NCI-H1930 (cell line): ENCODE measurements around the gene CBX8.

Source experiments
- DNase-seq, 2 experiments: peaks; one replicate each; lab custom pipeline; 2025; lab: John Stamatoyannopoulos, UW

CBX8 gene

GRCh38 chr17:79804856-79805696 lies 8.2 kb upstream of the CBX8 start:
- no peak for DNase-seq

GRCh38 chr17:79803997-79804855 lies 7.3 kb upstream of the CBX8 start:
- peak in 1 of 2 experiments; percentile 47 for DNase-seq

GRCh38 chr17:79803421-79803996 lies 6.6 kb upstream of the CBX8 start:
- DNase-seq = no peak

- peak; percentile 24 to 36 for DNase-seq
Observed at GRCh38 chr17:79802736-79803420, 6.0 kb upstream of the CBX8 start.

GRCh38 chr17:79802039-79802735 lies 5.3 kb upstream of the CBX8 start:
- DNase-seq = no peak

- no peak for DNase-seq
Observed at GRCh38 chr17:79801156-79802038, 4.5 kb upstream of the CBX8 start.

- peak; percentile 42 to 56 for DNase-seq
Observed at GRCh38 chr17:79800325-79801155, 3.7 kb upstream of the CBX8 start.

GRCh38 chr17:79799538-79800324 lies 2.9 kb upstream of the CBX8 start:
- no peak for DNase-seq

GRCh38 chr17:79799174-79799537 lies 2.3 kb upstream of the CBX8 start:
- DNase-seq = no peak

- no peak for DNase-seq
Observed at GRCh38 chr17:79798299-79799173, 1.7 kb upstream of the CBX8 start.

GRCh38 chr17:79797492-79798298 lies 818 bp upstream of the CBX8 start:
- peak; percentile 49 to 65 for DNase-seq

GRCh38 chr17:79796444-79796762 lies 474 bp downstream of the CBX8 start:
- no peak for DNase-seq

GRCh38 chr17:79795795-79796443 lies 958 bp downstream of the CBX8 start:
- no peak for DNase-seq

GRCh38 chr17:79794659-79795511 lies 2.0 kb downstream of the CBX8 start:
- no peak for DNase-seq

GRCh38 chr17:79793924-79794304 lies 3.0 kb downstream of the CBX8 start:
- DNase-seq = no peak
